HG03378 (cell line): ENCODE results near the gene ZMAT2.
"Not testable (repeated sequence)": the region's sequence is repeated elsewhere in the genome, so short reads cannot be mapped to it uniquely, and the experiment has no call there.

Experiments used
- ATAC-seq: cut with Tn5 transposase; IDR thresholded peaks from one replicate; pipeline ENCODE4 v1.9.1; 2021; ENCODE audit warnings: mild to moderate bottlenecking, moderate library complexity; ENCODE audit not compliant: unreplicated experiment

Gene ZMAT2

GRCh38 chr5:140700177-140701144 is at the start of gene ZMAT2:
TSS of gene ZMAT2 (plus strand) at chr5:140700447. CDS start at chr5:140700461, 14 bp downstream.
- ATAC-seq = peak; percentile 94

- no peak for ATAC-seq
These were observed 41.4 kb upstream of the ZMAT2 start for GRCh38 chr5:140658870-140659269.

- not testable (repeated sequence) for ATAC-seq
These were observed 39.9 kb upstream of the ZMAT2 start for GRCh38 chr5:140660371-140660770.

- no peak for ATAC-seq
These were observed 36.3 kb upstream of the ZMAT2 start for GRCh38 chr5:140664030-140664358.

GRCh38 chr5:140664359-140665119 is 35.7 kb upstream of the ZMAT2 start, which contains the start of gene WDR55:
TSS of gene WDR55 (plus strand) at chr5:140664904. CDS start at chr5:140664913, 9 bp downstream.
- ATAC-seq = peak; percentile 94

GRCh38 chr5:140671035-140671434 is 29.2 kb upstream of the ZMAT2 start:
- not testable (repeated sequence) for ATAC-seq

GRCh38 chr5:140671472-140672125 is 28.6 kb upstream of the ZMAT2 start:
- ATAC-seq = no peak

GRCh38 chr5:140672455-140673186 is 27.6 kb upstream of the ZMAT2 start:
- no peak for ATAC-seq

GRCh38 chr5:140673187-140673976 is 26.9 kb upstream of the ZMAT2 start, which contains the start of gene DND1:
TSS of gene DND1 (minus strand) at chr5:140673576. CDS start at chr5:140673542, 34 bp downstream.
- no peak for ATAC-seq

- no peak for ATAC-seq
These were observed 26.0 kb upstream of the ZMAT2 start for GRCh38 chr5:140674211-140674610.

GRCh38 chr5:140674629-140675028 is 25.6 kb upstream of the ZMAT2 start:
- no peak for ATAC-seq

GRCh38 chr5:140677947-140678346 is 22.3 kb upstream of the ZMAT2 start:
- peak; percentile 52 for ATAC-seq

GRCh38 chr5:140678993-140679392 is 21.3 kb upstream of the ZMAT2 start:
- no peak for ATAC-seq

- no peak for ATAC-seq
These were observed 9.8 kb upstream of the ZMAT2 start for GRCh38 chr5:140690376-140690932.

- peak; percentile 93 for ATAC-seq
These were observed 9.0 kb upstream of the ZMAT2 start, which contains the start of the genes HARS1 and HARS2 for GRCh38 chr5:140690941-140691924. TSS of gene HARS1 (minus strand) at chr5:140691370. CDS start at chr5:140691304, 66 bp downstream. TSS of gene HARS2 (plus strand) at chr5:140691455. CDS start at chr5:140691649, 194 bp downstream.

GRCh38 chr5:140694276-140694675 is 6.0 kb upstream of the ZMAT2 start:
- no peak for ATAC-seq

- no peak for ATAC-seq
These were observed 3.3 kb upstream of the ZMAT2 start for GRCh38 chr5:140696891-140697492.
